ENCODE results near the gene CFAP74.

- TF ChIP-seq POLR2AphosphoS5 (IDR thresholded peaks at IDR 0.05; ENCODE audit: control insufficient read depth, insufficient read depth, low read depth, low read length) (no peak), ZNF143 (CRISPR knock-in tag; IDR thresholded peaks at IDR 0.05) (no peak), EZH2 (IDR thresholded peaks at IDR 0.05; ENCODE audit: borderline replicate concordance, low read depth, low read length) (no peak), EGR1 (conservative IDR thresholded peaks at IDR 0.05) (no peak), ZC3H8 (IDR thresholded peaks at IDR 0.05) (no peak), POLR2A (conservative IDR thresholded peaks at IDR 0.05) (no peak)
- TF ChIP-seq, protein P1, sequence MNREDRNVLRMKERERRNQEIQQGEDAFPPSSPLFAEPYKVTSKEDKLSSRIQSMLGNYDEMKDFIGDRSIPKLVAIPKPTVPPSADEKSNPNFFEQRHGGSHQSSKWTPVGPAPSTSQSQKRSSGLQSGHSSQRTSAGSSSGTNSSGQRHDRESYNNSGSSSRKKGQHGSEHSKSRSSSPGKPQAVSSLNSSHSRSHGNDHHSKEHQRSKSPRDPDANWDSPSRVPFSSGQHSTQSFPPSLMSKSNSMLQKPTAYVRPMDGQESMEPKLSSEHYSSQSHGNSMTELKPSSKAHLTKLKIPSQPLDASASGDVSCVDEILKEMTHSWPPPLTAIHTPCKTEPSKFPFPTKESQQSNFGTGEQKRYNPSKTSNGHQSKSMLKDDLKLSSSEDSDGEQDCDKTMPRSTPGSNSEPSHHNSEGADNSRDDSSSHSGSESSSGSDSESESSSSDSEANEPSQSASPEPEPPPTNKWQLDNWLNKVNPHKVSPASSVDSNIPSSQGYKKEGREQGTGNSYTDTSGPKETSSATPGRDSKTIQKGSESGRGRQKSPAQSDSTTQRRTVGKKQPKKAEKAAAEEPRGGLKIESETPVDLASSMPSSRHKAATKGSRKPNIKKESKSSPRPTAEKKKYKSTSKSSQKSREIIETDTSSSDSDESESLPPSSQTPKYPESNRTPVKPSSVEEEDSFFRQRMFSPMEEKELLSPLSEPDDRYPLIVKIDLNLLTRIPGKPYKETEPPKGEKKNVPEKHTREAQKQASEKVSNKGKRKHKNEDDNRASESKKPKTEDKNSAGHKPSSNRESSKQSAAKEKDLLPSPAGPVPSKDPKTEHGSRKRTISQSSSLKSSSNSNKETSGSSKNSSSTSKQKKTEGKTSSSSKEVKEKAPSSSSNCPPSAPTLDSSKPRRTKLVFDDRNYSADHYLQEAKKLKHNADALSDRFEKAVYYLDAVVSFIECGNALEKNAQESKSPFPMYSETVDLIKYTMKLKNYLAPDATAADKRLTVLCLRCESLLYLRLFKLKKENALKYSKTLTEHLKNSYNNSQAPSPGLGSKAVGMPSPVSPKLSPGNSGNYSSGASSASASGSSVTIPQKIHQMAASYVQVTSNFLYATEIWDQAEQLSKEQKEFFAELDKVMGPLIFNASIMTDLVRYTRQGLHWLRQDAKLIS (CRISPR knock-in tag; IDR thresholded peaks at IDR 0.05) = no peak
These were observed 40.3 kb upstream of the CFAP74 start for GRCh38 chr1:2043886-2044285.
